Measurements from ENCODE around the gene STAT4.

The STAT4 gene

GRCh38 chr2:190988910-190989309 lies 161.9 kb downstream of the STAT4 start:
- DNase-seq, result no peak

GRCh38 chr2:190987938-190988337 lies 162.9 kb downstream of the STAT4 start:
- no peak for DNase-seq

GRCh38 chr2:190987116-190987515 lies 163.7 kb downstream of the STAT4 start:
- no peak for DNase-seq

- DNase-seq, result no peak
Observed at GRCh38 chr2:190986221-190986953, 164.4 kb downstream of the STAT4 start.

GRCh38 chr2:190984595-190984994 lies 166.2 kb downstream of the STAT4 start:
- no peak for DNase-seq

- no peak for DNase-seq
Observed at GRCh38 chr2:190982262-190983034, 168.3 kb downstream of the STAT4 start.

GRCh38 chr2:190981733-190982132 lies 169.1 kb downstream of the STAT4 start:
- DNase-seq, result no peak

GRCh38 chr2:190981333-190981732 lies 169.5 kb downstream of the STAT4 start:
- DNase-seq, result no peak

GRCh38 chr2:190980630-190981209 lies 170.1 kb downstream of the STAT4 start:
- DNase-seq, result peak; percentile 34

GRCh38 chr2:190979906-190980629 lies 170.7 kb downstream of the STAT4 start:
- DNase-seq, result peak; percentile 89
